ENCODE results near the gene APMAP.

Gene APMAP

DNA sequence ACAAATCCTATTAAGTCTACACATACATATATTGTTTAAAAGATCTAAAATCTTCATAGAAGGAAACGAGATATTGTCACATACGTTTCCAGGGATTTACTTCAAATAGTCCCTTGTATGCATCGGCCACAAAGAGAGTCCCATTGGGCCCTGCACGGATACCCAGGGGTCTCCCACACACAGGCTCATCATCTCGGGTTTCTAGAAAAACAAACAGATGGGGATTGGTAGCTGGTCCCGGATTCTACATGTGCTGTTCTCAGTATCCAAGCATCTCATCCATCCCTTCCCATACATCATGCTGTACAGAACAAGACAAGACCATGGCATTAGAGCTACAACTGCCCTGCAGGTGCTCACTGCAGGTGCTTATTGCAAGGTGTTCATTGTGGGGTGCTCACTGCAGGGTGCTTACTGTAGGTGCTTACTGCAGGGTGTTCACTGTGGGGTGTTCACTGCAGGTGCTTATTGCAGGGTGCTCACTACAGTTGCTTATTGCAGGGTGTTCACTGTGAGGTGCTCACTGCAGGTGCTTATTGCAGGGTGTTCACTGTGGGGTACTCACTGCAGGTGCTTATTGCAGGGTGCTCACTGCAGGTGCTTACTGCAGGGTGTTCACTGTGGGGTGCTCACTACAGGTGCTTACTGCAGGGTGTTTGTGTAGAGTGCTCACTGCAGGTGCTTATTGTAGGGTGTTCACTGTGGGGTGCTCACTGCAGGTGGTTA lies 21.0 kb downstream of the APMAP start:
- H3K4me2 ChIP-seq (ENCODE audit: low read length) = peak overlapping the region; percentile 65
- H3K9me3 ChIP-seq (ENCODE audit: insufficient read depth, low read length) = peaks cover 5% of the 10 kb centered on the region
- H3K36me3 ChIP-seq (replicated peaks; ENCODE audit: low read depth, low read length) = peaks cover 54% of the 10 kb centered on the region
- no peak overlapping the region for H2AFZ ChIP-seq (ENCODE audit: low read depth, low read length)
- peak overlapping the region; percentile 88 for H3K27ac ChIP-seq (ENCODE audit: low read length)
- no peaks in the 10 kb centered on the region for H3K27me3 ChIP-seq (ENCODE audit: low read depth, low read length)
- peaks cover 40% of the 10 kb centered on the region for H3K4me1 ChIP-seq (ENCODE audit: low read length)
- no peaks in the 10 kb centered on the region for H4K20me1 ChIP-seq (ENCODE audit: insufficient read depth, low read length)
- TF ChIP-seq EZH2phosphoT487 (IDR thresholded peaks at IDR 0.05; ENCODE audit: low read depth) (no peak), CTCF (IDR thresholded peaks at IDR 0.05; ENCODE audit: low read depth, low read length) (no peak)
- no peak overlapping the region for H3K9ac ChIP-seq (ENCODE audit: low read length)
- H3K79me2 ChIP-seq (ENCODE audit: low read length) = 0 out of 2 replicates have a peak, but pooled peaks cover 3% of the 10 kb centered on the region
- peak overlapping the region; percentile 50 for H3K4me3 ChIP-seq (ENCODE audit: low read length)

DNA sequence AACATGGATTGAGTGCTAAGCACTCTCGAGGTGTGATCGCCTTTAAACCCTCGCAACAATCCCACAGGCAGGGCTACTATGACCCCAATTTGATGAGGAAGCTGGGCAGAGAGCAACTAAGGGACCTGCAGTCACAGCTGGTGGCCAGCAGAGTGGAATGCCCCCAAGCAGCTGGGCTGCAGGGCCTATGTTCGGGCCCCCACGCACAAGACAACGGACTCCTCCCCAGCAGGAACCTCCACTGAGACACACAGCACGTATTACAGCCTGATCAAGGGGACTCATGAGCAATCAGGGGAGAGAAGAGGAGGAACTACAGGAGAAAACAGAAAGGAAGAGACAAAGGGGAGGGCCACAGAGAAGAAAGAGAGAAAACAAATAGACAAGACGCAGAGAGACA lies 21.8 kb downstream of the APMAP start:
- peak overlapping the region; percentile 50 for H3K4me3 ChIP-seq (ENCODE audit: low read length)
- H3K27ac ChIP-seq (ENCODE audit: low read length) = peak overlapping the region; percentile 88
- TF ChIP-seq CTCF (IDR thresholded peaks at IDR 0.05; ENCODE audit: low read depth, low read length) (no peak), EZH2phosphoT487 (IDR thresholded peaks at IDR 0.05; ENCODE audit: low read depth) (no peak)
- peaks cover 50% of the 10 kb centered on the region for H3K36me3 ChIP-seq (replicated peaks; ENCODE audit: low read depth, low read length)
- H4K20me1 ChIP-seq (ENCODE audit: insufficient read depth, low read length) = no peaks in the 10 kb centered on the region
- no peaks in the 10 kb centered on the region for H3K27me3 ChIP-seq (ENCODE audit: low read depth, low read length)
- H3K4me2 ChIP-seq (ENCODE audit: low read length) = peak overlapping the region; percentile 65
- H3K4me1 ChIP-seq (ENCODE audit: low read length) = peaks cover 40% of the 10 kb centered on the region
- no peaks in the 10 kb centered on the region for H3K9me3 ChIP-seq (ENCODE audit: insufficient read depth, low read length)
- peak overlapping the region; percentile 32; the same call in 1 of the 2 replicates for H2AFZ ChIP-seq (ENCODE audit: low read depth, low read length)
- H3K79me2 ChIP-seq (ENCODE audit: low read length) = no peaks in the 10 kb centered on the region
- peak overlapping the region; percentile 43 for H3K9ac ChIP-seq (ENCODE audit: low read length)

- H3K4me2 ChIP-seq (ENCODE audit: low read length) = peak overlapping the region; percentile 65
- H3K79me2 ChIP-seq (ENCODE audit: low read length) = no peaks in the 10 kb centered on the region
- TF ChIP-seq EZH2phosphoT487 (IDR thresholded peaks at IDR 0.05; ENCODE audit: low read depth) (no peak), CTCF (IDR thresholded peaks at IDR 0.05; ENCODE audit: low read depth, low read length) (no peak)
- H3K27ac ChIP-seq (ENCODE audit: low read length) = peak overlapping the region; percentile 88
- H2AFZ ChIP-seq (ENCODE audit: low read depth, low read length) = no peak overlapping the region; the same call in 1 of the 2 replicates
- peaks cover 40% of the 10 kb centered on the region for H3K4me1 ChIP-seq (ENCODE audit: low read length)
- peak overlapping the region; percentile 50 for H3K4me3 ChIP-seq (ENCODE audit: low read length)
- H3K27me3 ChIP-seq (ENCODE audit: low read depth, low read length) = no peaks in the 10 kb centered on the region
- no peaks in the 10 kb centered on the region for H4K20me1 ChIP-seq (ENCODE audit: insufficient read depth, low read length)
- H3K36me3 ChIP-seq (replicated peaks; ENCODE audit: low read depth, low read length) = peaks cover 53% of the 10 kb centered on the region
- H3K9ac ChIP-seq (ENCODE audit: low read length) = peak overlapping the region; percentile 43
- no peaks in the 10 kb centered on the region for H3K9me3 ChIP-seq (ENCODE audit: insufficient read depth, low read length)
These were observed 22.5 kb downstream of the APMAP start for GRCh38 chr20:24970030-24970553.

GRCh38 chr20:24969186-24970029 lies 23.1 kb downstream of the APMAP start:
- Histone ChIP-seq H3K79me2 (ENCODE audit: low read length) (no peaks in the 10 kb centered on the region), H3K36me3 (replicated peaks; ENCODE audit: low read depth, low read length) (peaks cover 54% of the 10 kb centered on the region), H3K9ac (ENCODE audit: low read length) (peak overlapping the region; percentile 43; the same call in 1 of the 2 replicates), H3K9me3 (ENCODE audit: insufficient read depth, low read length) (no peaks in the 10 kb centered on the region), H3K27ac (ENCODE audit: low read length) (peak overlapping the region; percentile 88), H3K27me3 (ENCODE audit: low read depth, low read length) (no peaks in the 10 kb centered on the region), H2AFZ (ENCODE audit: low read depth, low read length) (no peak overlapping the region; the same call in 1 of the 2 replicates), H3K4me2 (ENCODE audit: low read length) (peak overlapping the region; percentile 65), H4K20me1 (ENCODE audit: insufficient read depth, low read length) (no peaks in the 10 kb centered on the region), H3K4me1 (ENCODE audit: low read length) (peaks cover 40% of the 10 kb centered on the region), H3K4me3 (ENCODE audit: low read length) (peak overlapping the region; percentile 50)
- TF ChIP-seq EZH2phosphoT487 (IDR thresholded peaks at IDR 0.05; ENCODE audit: low read depth) (no peak), CTCF (IDR thresholded peaks at IDR 0.05; ENCODE audit: low read depth, low read length) (no peak)

Measured in OCI-LY3 (cell line).